GM21786 (cell line): Measurements from ENCODE around the gene TBC1D9.

Source experiments
- ATAC-seq: cut with Tn5 transposase; IDR thresholded peaks from one replicate; pipeline ENCODE4 v1.9.1; 2021; ENCODE audit not compliant: unreplicated experiment

TBC1D9 gene

DNA sequence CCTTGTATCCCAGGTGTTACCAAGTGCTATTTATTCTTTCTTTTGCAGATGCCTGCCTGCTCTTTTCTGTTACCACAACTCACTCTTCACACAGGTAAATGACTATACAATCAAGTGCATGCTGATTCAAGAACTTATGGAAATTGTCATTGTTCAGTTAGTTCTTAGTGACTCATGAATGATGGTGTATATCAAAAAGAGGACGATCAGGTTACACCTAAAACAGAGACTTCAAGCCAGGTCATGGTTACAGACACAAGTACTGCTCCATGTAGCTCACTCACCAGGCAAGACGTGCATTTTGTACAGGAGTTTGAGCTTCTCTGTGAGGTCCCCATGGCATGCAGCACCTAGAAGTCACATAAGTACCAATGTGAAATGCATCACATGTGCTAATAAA, 128.2 kb downstream of the TBC1D9 start:
- no peak for ATAC-seq

DNA sequence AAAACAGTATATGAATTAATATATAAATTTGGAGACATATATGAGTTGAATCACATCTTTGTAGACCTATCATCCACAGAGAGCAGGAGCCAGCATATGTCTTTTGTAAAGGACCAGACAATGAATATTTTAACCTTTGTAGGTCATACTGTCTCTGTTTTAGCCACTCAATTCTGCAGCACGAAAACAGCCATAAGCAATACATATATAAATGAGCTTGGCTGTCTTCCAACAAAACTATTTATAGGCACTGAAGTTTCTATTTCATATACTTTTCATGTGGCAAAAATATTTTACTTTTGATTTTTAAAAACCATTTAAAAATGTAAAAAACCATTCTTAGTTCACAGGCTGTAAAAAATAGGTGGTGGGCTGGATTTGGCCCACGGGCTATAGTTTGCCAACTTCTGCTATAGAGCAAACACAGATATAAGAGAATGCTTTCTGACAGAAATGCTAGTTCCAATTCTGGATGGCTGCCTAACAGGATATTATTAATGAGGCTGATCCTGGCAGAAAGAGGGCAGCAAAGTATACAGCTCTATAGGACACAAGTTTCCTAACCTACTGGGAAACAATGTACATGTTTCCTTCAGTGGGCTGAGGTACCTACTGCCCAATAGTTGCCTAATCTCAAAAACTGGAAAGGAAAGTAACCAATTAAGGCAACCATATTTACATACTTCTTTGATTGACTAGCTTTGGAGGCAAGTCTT, 129.4 kb downstream of the TBC1D9 start:
- no peak for ATAC-seq

GRCh38 chr4:140622333-140622958, 133.7 kb downstream of the TBC1D9 start:
- ATAC-seq = no peak

GRCh38 chr4:140621161-140621560, 135.0 kb downstream of the TBC1D9 start:
- no peak for ATAC-seq

GRCh38 chr4:140617499-140618248, 138.5 kb downstream of the TBC1D9 start:
- ATAC-seq = no peak

GRCh38 chr4:140615451-140615850, 140.7 kb downstream of the TBC1D9 start:
- no peak for ATAC-seq

GRCh38 chr4:140612357-140612756, 143.8 kb downstream of the TBC1D9 start:
- ATAC-seq = no peak

- no peak for ATAC-seq
These were observed 144.3 kb downstream of the TBC1D9 start for GRCh38 chr4:140611854-140612253.

DNA sequence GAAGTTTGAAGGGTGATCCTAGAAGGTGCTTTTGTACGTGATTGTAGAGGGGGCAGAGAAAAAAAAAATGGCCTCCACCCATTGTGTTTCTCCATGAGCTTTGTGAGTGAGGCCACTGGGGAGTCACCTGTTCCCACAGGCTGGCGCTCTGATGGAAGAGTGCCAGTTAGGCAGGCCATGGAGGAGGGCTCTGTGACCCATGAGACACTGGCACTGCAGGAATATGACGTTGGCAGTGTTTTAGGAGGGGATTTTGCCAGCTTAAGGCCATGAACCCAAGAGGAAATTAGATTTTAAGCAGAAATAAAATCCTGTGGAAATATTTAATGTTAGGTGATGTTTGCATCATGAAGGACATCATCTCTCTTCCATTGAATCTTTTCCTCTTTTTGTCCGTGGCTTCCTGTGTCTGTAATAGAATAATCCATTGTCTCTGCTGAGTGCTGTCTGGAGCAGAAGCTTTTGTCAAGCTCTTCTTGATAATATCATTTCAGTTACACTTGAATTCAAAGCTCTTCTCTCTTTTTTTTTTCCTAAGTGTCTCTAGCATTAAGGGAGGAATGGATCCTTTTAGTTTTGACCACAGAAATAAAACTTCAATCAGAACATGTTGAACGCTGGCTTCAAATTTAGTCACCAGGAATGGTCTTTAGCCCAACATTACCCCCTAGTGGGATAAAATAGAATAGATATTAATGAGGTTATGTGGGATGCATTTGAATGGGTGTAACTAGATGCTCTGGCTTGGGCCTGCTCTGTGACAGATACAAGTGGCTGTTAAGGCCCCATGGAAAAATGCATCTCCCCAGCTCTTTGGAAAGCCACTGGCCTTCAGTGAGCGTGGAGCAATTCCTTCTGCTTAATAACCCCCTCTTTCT, 146.4 kb downstream of the TBC1D9 start:
- peak; percentile 87 for ATAC-seq

- ATAC-seq = no peak
These were observed 148.3 kb downstream of the TBC1D9 start for GRCh38 chr4:140607852-140608251.

DNA sequence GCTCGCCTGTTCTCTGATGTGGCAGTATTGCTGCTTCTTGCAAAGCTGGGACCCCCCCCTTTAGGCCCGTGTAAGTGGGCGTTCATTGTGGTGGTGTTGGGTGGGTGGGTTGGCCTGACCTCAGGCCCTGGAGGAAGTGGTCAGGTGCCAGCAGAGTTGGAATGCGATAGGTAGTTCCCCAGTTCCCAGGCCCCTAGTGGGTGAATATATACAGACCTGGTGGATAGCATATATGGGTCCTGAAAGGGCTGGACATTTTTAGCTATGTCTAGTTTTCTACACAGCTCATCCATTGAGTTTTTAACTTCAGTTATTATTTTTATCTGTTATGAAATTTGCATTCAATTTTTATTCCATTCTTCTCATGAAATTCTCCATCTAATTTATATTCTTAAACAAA, 151.6 kb downstream of the TBC1D9 start:
- ATAC-seq = no peak

- no peak for ATAC-seq
These were observed 152.9 kb downstream of the TBC1D9 start for GRCh38 chr4:140603286-140603685.

DNA sequence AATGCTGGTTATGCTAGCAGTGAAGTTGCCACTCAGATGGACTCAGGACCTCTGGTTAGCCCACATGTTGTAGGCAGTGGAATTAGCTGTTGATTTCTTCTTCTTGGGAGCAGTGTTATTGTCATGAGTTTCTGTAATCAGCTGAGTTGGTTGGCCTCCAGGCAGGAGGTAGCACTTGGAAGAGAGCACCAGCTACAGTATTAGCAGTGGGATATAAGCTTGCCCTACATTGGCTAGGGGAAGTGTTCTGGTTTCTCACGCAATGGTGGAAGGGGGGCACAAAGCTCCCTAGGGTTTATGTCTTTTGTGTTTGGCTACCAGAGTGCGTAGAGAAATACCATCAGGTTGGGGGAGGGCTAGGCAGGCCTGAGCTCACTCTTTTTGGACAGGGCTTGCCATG, 153.5 kb downstream of the TBC1D9 start:
- ATAC-seq = no peak

- no peak for ATAC-seq
These were observed 155.8 kb downstream of the TBC1D9 start for GRCh38 chr4:140600408-140600807.

DNA sequence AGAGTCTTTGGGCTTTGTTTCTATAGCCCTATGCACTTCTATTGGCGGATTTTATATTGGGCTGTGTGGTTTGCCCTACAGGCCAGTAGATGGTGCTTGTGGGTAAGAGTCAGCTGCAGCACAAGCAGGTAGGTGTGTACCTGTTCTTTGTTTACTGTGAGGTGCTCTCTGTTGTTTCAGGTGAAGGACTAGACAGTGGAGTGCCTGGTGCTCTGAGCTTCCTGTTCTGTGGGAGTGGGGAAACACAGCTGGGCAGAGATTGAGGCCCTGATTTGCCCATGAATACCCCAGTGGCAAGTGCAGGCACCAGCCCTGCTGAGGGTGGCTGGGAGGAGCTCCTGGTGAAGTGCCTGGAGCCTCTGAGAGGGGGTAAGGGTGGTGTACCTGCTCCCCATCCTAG, 161.1 kb downstream of the TBC1D9 start:
- no peak for ATAC-seq

DNA sequence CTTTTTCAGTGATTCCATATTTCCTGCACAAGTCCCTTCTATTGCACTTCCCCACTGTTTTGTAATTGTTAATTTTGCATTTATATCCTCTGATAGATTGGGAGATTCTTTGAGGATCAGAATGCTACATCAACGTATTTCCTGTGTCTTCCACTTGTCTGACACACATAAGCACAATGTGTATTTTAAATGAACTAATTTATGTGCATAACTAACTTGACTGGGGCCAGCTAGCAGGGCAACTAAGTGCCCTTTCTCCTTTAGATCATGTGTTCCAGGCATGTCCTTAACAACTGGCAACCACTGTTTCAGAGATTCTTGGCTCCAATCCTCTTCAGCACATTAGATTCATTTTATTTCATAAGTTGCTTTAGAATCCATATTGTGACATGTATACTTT, 171.7 kb downstream of the TBC1D9 start:
- no peak for ATAC-seq

- no peak for ATAC-seq
These were observed 175.1 kb downstream of the TBC1D9 start for GRCh38 chr4:140581078-140581477.

DNA sequence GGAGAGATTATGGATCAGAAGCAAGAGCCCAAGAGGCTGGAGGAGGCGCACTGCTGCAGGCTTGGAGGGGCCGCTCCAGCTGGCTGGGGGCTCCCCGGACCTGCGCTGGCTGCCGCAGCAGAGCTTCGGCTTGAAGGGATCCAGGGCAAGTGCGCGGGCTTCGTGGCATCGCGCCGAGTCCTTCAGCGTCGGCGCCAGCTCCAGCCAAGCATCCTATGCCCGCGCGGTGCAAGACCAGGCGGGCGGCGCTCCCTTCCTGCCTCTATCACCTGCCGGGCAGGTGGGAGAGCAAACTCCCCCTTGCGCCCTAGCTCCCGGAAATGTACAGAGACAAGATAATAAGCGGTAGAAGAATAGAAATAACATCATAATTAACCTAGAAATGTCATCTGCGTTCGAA, 176.9 kb downstream of the TBC1D9 start:
- ATAC-seq = no peak

DNA sequence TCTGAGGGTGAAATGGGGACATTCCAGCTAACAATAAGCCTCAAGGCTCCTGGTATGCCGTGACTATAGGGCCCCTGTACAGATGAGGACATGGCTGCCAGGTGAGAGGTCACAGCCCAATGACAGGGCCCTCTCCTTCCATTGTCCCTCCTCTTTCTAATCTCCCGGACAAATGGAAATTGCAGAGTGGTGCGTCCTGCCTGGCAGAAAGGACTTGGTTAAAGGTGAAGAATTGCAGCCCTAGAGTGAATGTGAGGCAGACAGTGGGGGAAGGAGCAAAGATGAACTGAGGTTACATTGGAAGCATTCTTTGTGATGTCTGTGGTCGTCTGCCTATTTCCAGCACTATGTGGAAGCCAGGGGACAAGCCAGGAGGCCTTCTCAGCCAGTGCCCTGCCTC, 180.7 kb downstream of the TBC1D9 start:
- ATAC-seq = no peak

- ATAC-seq = no peak
These were observed 184.6 kb downstream of the TBC1D9 start for GRCh38 chr4:140571620-140572019.
